Liver (tissue), 9 donors: ENCODE data around the gene TMEM45B. TPM values are rescaled to one million over a fixed set of nuclear protein-coding genes. Genes with fewer than 3 reads are reported as not detected.
"Not testable (repeated sequence)": the region's sequence is repeated elsewhere in the genome, so short reads cannot be mapped to it uniquely, and the experiment has no call there.

Experiments
- DNase-seq: peaks from one replicate; pipeline ENCODE4 v3.0.0-alpha.2; 2017; ENCODE audit warnings: low spot score
- H3K27ac ChIP-seq, 2 donors: one replicate each; pipeline ENCODE4 v1.7.0; 2013; ENCODE audit warnings: inconsistent platforms in 2 of 2, low read length in 2 of 2, control low read depth in 1 of 2, low read depth in 1 of 2, mild to moderate bottlenecking in 1 of 2
- H3K27me3 ChIP-seq, 4 donors: one replicate each; pipeline versions ENCODE4 v1.6.1 to v1.7.0; 2013; ENCODE audit warnings: low read length in 3 of 4, inconsistent platforms in 1 of 4, mild to moderate bottlenecking in 1 of 4, moderate library complexity in 1 of 4; ENCODE audit not compliant: control insufficient read depth in 4 of 4, insufficient read depth in 4 of 4
- H3K36me3 ChIP-seq, 4 donors: one replicate each; pipeline versions ENCODE4 v1.6.1 to v1.7.0; 2013; ENCODE audit warnings: low read length in 3 of 4, mild to moderate bottlenecking in 3 of 4, low read depth in 1 of 4, moderate library complexity in 1 of 4; ENCODE audit not compliant: control insufficient read depth in 4 of 4, insufficient read depth in 3 of 4
- H3K4me1 ChIP-seq, 4 donors: one replicate each; pipeline versions ENCODE4 v1.6.1 to v1.7.0; 2013; ENCODE audit warnings: low read length in 3 of 4, mild to moderate bottlenecking in 3 of 4, moderate library complexity in 1 of 4; ENCODE audit not compliant: control insufficient read depth in 4 of 4, insufficient read depth in 4 of 4
- H3K4me3 ChIP-seq, 3 donors: one replicate each; pipeline versions ENCODE4 v1.6.1 to v1.7.0; 2013; ENCODE audit warnings: low read length in 3 of 3, control low read depth in 1 of 3, low read depth in 1 of 3, mild to moderate bottlenecking in 1 of 3
- H3K9ac ChIP-seq, 2 donors: one replicate each; pipeline ENCODE4 v1.7.0; 2013; ENCODE audit warnings: low read length in 2 of 2, mild to moderate bottlenecking in 2 of 2, moderate library complexity in 2 of 2, control low read depth in 1 of 2, low read depth in 1 of 2
- H3K9me3 ChIP-seq, 4 donors: one replicate each; pipeline versions ENCODE4 v1.6.1 to v1.7.0; 2013; ENCODE audit warnings: low read length in 3 of 4; ENCODE audit not compliant: control insufficient read depth in 4 of 4
- EGR1 ChIP-seq, 2 donors: IDR thresholded peaks; 2 replicates each; pipeline ENCODE4 v1.6.1; 2016 to 2018; ENCODE audit warnings: antibody characterized with exemption in 2 of 2, low read depth in 2 of 2
- FOXA1 ChIP-seq: IDR thresholded peaks from 2 replicates; pipeline ENCODE4 v1.6.1; 2016; ENCODE audit warnings: antibody characterized with exemption
- FOXA2 ChIP-seq: IDR thresholded peaks from 2 replicates; pipeline ENCODE4 v1.6.1; 2016; ENCODE audit warnings: antibody characterized with exemption
- GABPA ChIP-seq, 2 donors: IDR thresholded peaks in 1 of 2; conservative IDR thresholded peaks in 1 of 2; 2 replicates each; pipeline ENCODE4 v1.6.1; 2016; ENCODE audit warnings: antibody characterized with exemption in 2 of 2, mild to moderate bottlenecking in 1 of 2, moderate library complexity in 1 of 2
- HNF4A ChIP-seq, 2 donors: conservative IDR thresholded peaks; 2 replicates each; pipeline ENCODE4 v1.6.1; 2016; ENCODE audit warnings: antibody characterized with exemption in 2 of 2, mild to moderate bottlenecking in 2 of 2
- HNF4G ChIP-seq: IDR thresholded peaks from 2 replicates; pipeline ENCODE4 v1.6.1; 2016; ENCODE audit warnings: antibody characterized with exemption
- JUND ChIP-seq, 2 donors: IDR thresholded peaks; 2 replicates each; pipeline ENCODE4 v1.6.1; 2016; ENCODE audit warnings: antibody characterized with exemption in 2 of 2
- NR2F2 ChIP-seq: IDR thresholded peaks from 2 replicates; pipeline ENCODE4 v1.6.1; 2016; ENCODE audit warnings: antibody characterized with exemption
- RAD21 ChIP-seq, 2 donors: IDR thresholded peaks; 2 replicates each; pipeline ENCODE4 v1.6.1; 2016; ENCODE audit warnings: antibody characterized with exemption in 2 of 2, mild to moderate bottlenecking in 2 of 2
- REST ChIP-seq: IDR thresholded peaks from 2 replicates; pipeline ENCODE4 v1.6.1; 2016; ENCODE audit warnings: antibody characterized with exemption, mild to moderate bottlenecking
- RXRA ChIP-seq, 2 donors: IDR thresholded peaks; 2 replicates each; pipeline ENCODE4 v1.6.1; 2017 to 2018; ENCODE audit warnings: antibody characterized with exemption in 2 of 2, mild to moderate bottlenecking in 1 of 2
- SP1 ChIP-seq: IDR thresholded peaks from 2 replicates; pipeline ENCODE4 v1.6.1; 2018; ENCODE audit warnings: antibody characterized with exemption, mild to moderate bottlenecking
- TAF1 ChIP-seq: conservative IDR thresholded peaks from 2 replicates; pipeline ENCODE4 v1.6.1; 2016; ENCODE audit warnings: antibody characterized with exemption, mild to moderate bottlenecking
- YY1 ChIP-seq: IDR thresholded peaks from 2 replicates; pipeline ENCODE4 v1.6.1; 2016; ENCODE audit warnings: antibody characterized with exemption, mild to moderate bottlenecking
- WGBS: extraction: QIAGEN DNeasy Blood & Tissue Kit; methylation state at CpG from one replicate; pipeline ENCODE4 v1.1.7; 2013; 5-methylcytosine and 5-hydroxymethylcytosine counted together
- polyA plus RNA-seq, 2 donors: library from polyadenylated mRNA; stranded (reverse) in 1 of 2; unstranded in 1 of 2; fragments of 200-250 nt in 1 of 2; fragments of >200 nt in 1 of 2; fragmentation: Nextera tagmentation in 1 of 2; extraction: Ambion mirVana in 1 of 2; gene quantifications; one replicate each; pipeline versions ENCODE4 v1.2.1 to v1.2.3, GENCODE V29; 2013 to 2015
- total RNA-seq, 2 donors: library from RNA; depleted of rRNA; stranded (reverse); fragments of >200 nt; gene quantifications; one replicate each; pipeline ENCODE4 v1.2.3, GENCODE V29; 2014
- TF ChIP-seq, protein P1 (sequence below): fragments of 150-350 bp; IDR thresholded peaks from 2 replicates; pipeline ENCODE4 v1.5.1; 2017; ENCODE audit warnings: improper control_type of control experiment, low read depth, low read length; ENCODE audit not compliant: missing input control
- TF ChIP-seq, protein P2 (sequence below): IDR thresholded peaks from 2 replicates; pipeline ENCODE4 v1.6.1; 2016; ENCODE audit warnings: antibody characterized with exemption
- TF ChIP-seq, protein P3 (sequence below): IDR thresholded peaks from 2 replicates; pipeline ENCODE4 v1.6.1; 2016; ENCODE audit warnings: antibody characterized with exemption
- TF ChIP-seq, protein P4 (sequence below): IDR thresholded peaks from 2 replicates; pipeline ENCODE4 v1.6.1; 2016; ENCODE audit warnings: antibody characterized with exemption
- donor health status: healthy.
- donor health status: healthy.
- donor health status: healthy.
- donor health status: healthy.
- donor health status: healthy.

Gene TMEM45B
- total and polyA plus RNA-seq, 4 donors = 5.5 to 23.7 (median 6.7) TPM

GRCh38 chr11:129814244-129815014 is 1.2 kb upstream of the TMEM45B start:
- Histone ChIP-seq H3K9ac (no peak overlapping the region), H3K36me3 (no peaks in the 10 kb centered on the region), H3K4me3 (no peak overlapping the region), H3K9me3 (no peaks in the 10 kb centered on the region), H3K4me1 (peaks cover 4 to 18% (median 9%) of the 10 kb centered on the region in 4 donors), H3K27ac (no peak overlapping the region), H3K27me3 (no peaks in the 10 kb centered on the region)
- no peak for DNase-seq
- 87% methylated on average over 24 of the region's 24 CpGs for WGBS
- TF ChIP-seq JUND (IDR thresholded peaks at IDR 0.05) (no peak), HNF4A (conservative IDR thresholded peaks at IDR 0.05) (no peak), SP1 (no peak), HNF4G (no peak), TAF1 (no peak)

DNA sequence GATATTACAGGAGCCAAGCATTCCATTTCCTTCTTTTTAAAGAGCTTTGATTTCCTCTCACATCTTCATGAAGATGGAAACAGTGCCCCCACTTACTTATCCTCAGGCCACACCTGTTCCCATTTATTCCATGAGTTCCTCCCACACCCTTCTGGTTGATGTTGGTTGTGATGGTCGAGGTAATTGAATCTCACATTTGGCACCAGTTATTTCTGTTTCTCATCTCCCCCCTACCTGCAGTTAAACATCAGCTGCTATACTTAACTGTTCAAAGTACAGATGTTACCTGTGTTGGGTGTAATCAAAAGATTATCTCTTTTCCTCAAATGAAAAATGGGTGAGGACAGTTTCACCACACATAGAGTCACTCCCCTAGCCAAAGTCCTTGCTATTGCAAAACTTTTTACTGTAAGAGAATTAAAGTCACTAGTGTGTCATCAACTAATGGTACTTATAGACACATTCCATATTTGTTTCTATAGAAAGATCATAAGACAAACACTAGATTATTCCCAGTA is 1.9 kb downstream of the TMEM45B start:
- H3K27me3 ChIP-seq = no peaks in the 10 kb centered on the region
- no peak for DNase-seq
- peak overlapping the region; percentile 4 to 55 for H3K27ac ChIP-seq
- H3K9ac ChIP-seq = no peak overlapping the region
- H3K9me3 ChIP-seq = no peaks in the 10 kb centered on the region
- H3K36me3 ChIP-seq = no peaks in the 10 kb centered on the region
- peaks cover 4 to 18% (median 9%) of the 10 kb centered on the region in 4 donors for H3K4me1 ChIP-seq
- peak; percentile 36 for TF ChIP-seq SP1
- TF ChIP-seq TAF1 = no peak
- no peak for TF ChIP-seq REST
- peak; percentile 25 to 74 for TF ChIP-seq RXRA (IDR thresholded peaks at IDR 0.05)
- TF ChIP-seq GABPA (IDR thresholded peaks at IDR 0.05 in 1 of 2, conservative IDR thresholded peaks at IDR 0.05 in 1 of 2) = no peak
- no peak for TF ChIP-seq NR2F2
- TF ChIP-seq YY1 = peak; percentile 49
- TF ChIP-seq FOXA2 = no peak
- peak in 1 of 2 donors; percentile 63 for TF ChIP-seq JUND (IDR thresholded peaks at IDR 0.05)
- no peak for TF ChIP-seq FOXA1
- TF ChIP-seq HNF4G = peak; percentile 67
- TF ChIP-seq, protein P1, sequence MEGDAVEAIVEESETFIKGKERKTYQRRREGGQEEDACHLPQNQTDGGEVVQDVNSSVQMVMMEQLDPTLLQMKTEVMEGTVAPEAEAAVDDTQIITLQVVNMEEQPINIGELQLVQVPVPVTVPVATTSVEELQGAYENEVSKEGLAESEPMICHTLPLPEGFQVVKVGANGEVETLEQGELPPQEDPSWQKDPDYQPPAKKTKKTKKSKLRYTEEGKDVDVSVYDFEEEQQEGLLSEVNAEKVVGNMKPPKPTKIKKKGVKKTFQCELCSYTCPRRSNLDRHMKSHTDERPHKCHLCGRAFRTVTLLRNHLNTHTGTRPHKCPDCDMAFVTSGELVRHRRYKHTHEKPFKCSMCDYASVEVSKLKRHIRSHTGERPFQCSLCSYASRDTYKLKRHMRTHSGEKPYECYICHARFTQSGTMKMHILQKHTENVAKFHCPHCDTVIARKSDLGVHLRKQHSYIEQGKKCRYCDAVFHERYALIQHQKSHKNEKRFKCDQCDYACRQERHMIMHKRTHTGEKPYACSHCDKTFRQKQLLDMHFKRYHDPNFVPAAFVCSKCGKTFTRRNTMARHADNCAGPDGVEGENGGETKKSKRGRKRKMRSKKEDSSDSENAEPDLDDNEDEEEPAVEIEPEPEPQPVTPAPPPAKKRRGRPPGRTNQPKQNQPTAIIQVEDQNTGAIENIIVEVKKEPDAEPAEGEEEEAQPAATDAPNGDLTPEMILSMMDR = no peak
- TF ChIP-seq, protein P2, sequence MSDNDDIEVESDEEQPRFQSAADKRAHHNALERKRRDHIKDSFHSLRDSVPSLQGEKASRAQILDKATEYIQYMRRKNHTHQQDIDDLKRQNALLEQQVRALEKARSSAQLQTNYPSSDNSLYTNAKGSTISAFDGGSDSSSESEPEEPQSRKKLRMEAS = peak; percentile 67
- peak; percentile 85 to 92 for TF ChIP-seq HNF4A (conservative IDR thresholded peaks at IDR 0.05)
- TF ChIP-seq EGR1 (IDR thresholded peaks at IDR 0.05; ENCODE audit: low read depth in 2 of 2) = peak in 1 of 2 donors; percentile 39
- TF ChIP-seq, protein P3, sequence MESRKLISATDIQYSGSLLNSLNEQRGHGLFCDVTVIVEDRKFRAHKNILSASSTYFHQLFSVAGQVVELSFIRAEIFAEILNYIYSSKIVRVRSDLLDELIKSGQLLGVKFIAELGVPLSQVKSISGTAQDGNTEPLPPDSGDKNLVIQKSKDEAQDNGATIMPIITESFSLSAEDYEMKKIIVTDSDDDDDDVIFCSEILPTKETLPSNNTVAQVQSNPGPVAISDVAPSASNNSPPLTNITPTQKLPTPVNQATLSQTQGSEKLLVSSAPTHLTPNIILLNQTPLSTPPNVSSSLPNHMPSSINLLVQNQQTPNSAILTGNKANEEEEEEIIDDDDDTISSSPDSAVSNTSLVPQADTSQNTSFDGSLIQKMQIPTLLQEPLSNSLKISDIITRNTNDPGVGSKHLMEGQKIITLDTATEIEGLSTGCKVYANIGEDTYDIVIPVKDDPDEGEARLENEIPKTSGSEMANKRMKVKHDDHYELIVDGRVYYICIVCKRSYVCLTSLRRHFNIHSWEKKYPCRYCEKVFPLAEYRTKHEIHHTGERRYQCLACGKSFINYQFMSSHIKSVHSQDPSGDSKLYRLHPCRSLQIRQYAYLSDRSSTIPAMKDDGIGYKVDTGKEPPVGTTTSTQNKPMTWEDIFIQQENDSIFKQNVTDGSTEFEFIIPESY = peak; percentile 21
- peak in 1 of 2 donors; percentile 24 for TF ChIP-seq RAD21 (IDR thresholded peaks at IDR 0.05)
- TF ChIP-seq, protein P4, sequence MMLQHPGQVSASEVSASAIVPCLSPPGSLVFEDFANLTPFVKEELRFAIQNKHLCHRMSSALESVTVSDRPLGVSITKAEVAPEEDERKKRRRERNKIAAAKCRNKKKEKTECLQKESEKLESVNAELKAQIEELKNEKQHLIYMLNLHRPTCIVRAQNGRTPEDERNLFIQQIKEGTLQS = no peak
- H3K4me3 ChIP-seq = no peak overlapping the region
- 32% methylated on average over 1 of the region's 1 CpG for WGBS

GRCh38 chr11:129818236-129818635 is 2.6 kb downstream of the TMEM45B start:
- H3K4me3 ChIP-seq, H3K9ac ChIP-seq, H3K36me3 ChIP-seq, DNase-seq, H3K9me3 ChIP-seq, H3K27me3 ChIP-seq: not testable (repeated sequence)
- WGBS = 78% methylated on average over 3 of the region's 3 CpGs
- peak overlapping the region in 1 of 2 donors; percentile 9 for H3K27ac ChIP-seq
- H3K4me1 ChIP-seq = peaks cover 4 to 18% (median 9%) of the 10 kb centered on the region in 4 donors
